Measurements from ENCODE around the gene NPTN. TPM values are rescaled to one million over a fixed set of nuclear protein-coding genes. Genes with fewer than 3 reads are reported as not detected.

Gene NPTN
- total and polyA plus RNA-seq, 9 of the 15 experiments (the other 6 are each of a cell fraction or from before 2014, with no cell fraction given): 9.6 to 48.5 (median 21.7) TPM

GRCh38 chr15:73564255-73564654 is 68.9 kb downstream of the NPTN start (continued):
- TF ChIP-seq NCOR1 (IDR thresholded peaks at IDR 0.05): 0 out of 2 replicates have a peak, but pooled peaks have one; percentile 18
- peak; percentile 24; the same call in 1 of the 2 replicates for TF ChIP-seq NFE2 (IDR thresholded peaks at IDR 0.05; ENCODE audit: low read depth)
- TF ChIP-seq CHD1 (IDR thresholded peaks at IDR 0.05; ENCODE audit: low read length): no peak
- TF ChIP-seq USF2 (CRISPR knock-in tag; IDR thresholded peaks at IDR 0.05): no peak
- TF ChIP-seq ZFP30 (CRISPR knock-in tag; IDR thresholded peaks at IDR 0.05; ENCODE audit: borderline replicate concordance): no peak
- 0 out of 2 replicates have a peak, but pooled peaks have one; percentile 15 for TF ChIP-seq ZNF316 (IDR thresholded peaks at IDR 0.05)
- no peak for TF ChIP-seq TOE1 (IDR thresholded peaks at IDR 0.05; ENCODE audit: borderline replicate concordance)
- TF ChIP-seq TOE1 (CRISPR knock-in tag; IDR thresholded peaks at IDR 0.05; ENCODE audit: borderline replicate concordance, low read depth): no peak
- no peak for TF ChIP-seq CLOCK (CRISPR knock-in tag; IDR thresholded peaks at IDR 0.05; ENCODE audit: borderline replicate concordance)
- TF ChIP-seq ZC3H4 (CRISPR knock-in tag; IDR thresholded peaks at IDR 0.05; ENCODE audit: borderline replicate concordance): no peak
- TF ChIP-seq ZBTB43 (CRISPR knock-in tag; IDR thresholded peaks at IDR 0.05): 0 out of 2 replicates have a peak, but pooled peaks have one; percentile 41
- no peak for TF ChIP-seq RBM25 (IDR thresholded peaks at IDR 0.05; ENCODE audit: low read depth, low read length, severe bottlenecking)
- TF ChIP-seq SMARCB1 (IDR thresholded peaks at IDR 0.05; ENCODE audit: insufficient read length, low read depth): no peak
- TF ChIP-seq FOSL1 (tag; conservative IDR thresholded peaks at IDR 0.05): peak; percentile 92
- TF ChIP-seq ELF1 (tag; IDR thresholded peaks at IDR 0.05): no peak
- TF ChIP-seq MAFK (IDR thresholded peaks at IDR 0.05; ENCODE audit: low read length): no peak
- no peak for TF ChIP-seq ZNF778 (CRISPR knock-in tag; IDR thresholded peaks at IDR 0.05)
- TF ChIP-seq ETS1 (conservative IDR thresholded peaks at IDR 0.05; ENCODE audit: control insufficient read depth, low read depth, low read length): no peak
- TF ChIP-seq PML (IDR thresholded peaks at IDR 0.05; ENCODE audit: low read length): no peak
- no peak for TF ChIP-seq POLR2H (tag; IDR thresholded peaks at IDR 0.05; ENCODE audit: low read depth)
- TF ChIP-seq RAD21 (CRISPR knock-in tag; conservative IDR thresholded peaks at IDR 0.05 in 1 of 2, IDR thresholded peaks at IDR 0.05 in 1 of 2): 0 out of 4 replicates have a peak, but pooled peaks of 1 of the 2 experiments have one; percentile 16
- TF ChIP-seq EZH2 (IDR thresholded peaks at IDR 0.05; ENCODE audit: borderline replicate concordance, low read depth, low read length): no peak
